Myocyte (in vitro differentiated cells): Measurements from ENCODE around the gene SCGB3A1. TPM values are rescaled to one million over a fixed set of nuclear protein-coding genes. Genes with fewer than 3 reads are reported as not detected.

Source experiments
- DNase-seq: peaks from one replicate; pipeline ENCODE4 v3.0.0-alpha.2; 2012; ENCODE audit warnings: low read depth
- polyA plus RNA-seq: library from polyadenylated mRNA; unstranded; fragments of >200 nt; gene quantifications from one replicate; pipeline ENCODE4 v1.2.1, GENCODE V29; 2012; ENCODE audit warnings: missing spikeins
- total RNA-seq: library from RNA; depleted of rRNA; stranded (reverse); fragments of >200 nt; gene quantifications from 2 replicates; pipeline ENCODE4 v1.2.3, GENCODE V29; 2014

The SCGB3A1 gene, protein sequence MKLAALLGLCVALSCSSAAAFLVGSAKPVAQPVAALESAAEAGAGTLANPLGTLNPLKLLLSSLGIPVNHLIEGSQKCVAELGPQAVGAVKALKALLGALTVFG
- total RNA-seq: not detected in 2 replicates
- not detected for polyA plus RNA-seq

DNA sequence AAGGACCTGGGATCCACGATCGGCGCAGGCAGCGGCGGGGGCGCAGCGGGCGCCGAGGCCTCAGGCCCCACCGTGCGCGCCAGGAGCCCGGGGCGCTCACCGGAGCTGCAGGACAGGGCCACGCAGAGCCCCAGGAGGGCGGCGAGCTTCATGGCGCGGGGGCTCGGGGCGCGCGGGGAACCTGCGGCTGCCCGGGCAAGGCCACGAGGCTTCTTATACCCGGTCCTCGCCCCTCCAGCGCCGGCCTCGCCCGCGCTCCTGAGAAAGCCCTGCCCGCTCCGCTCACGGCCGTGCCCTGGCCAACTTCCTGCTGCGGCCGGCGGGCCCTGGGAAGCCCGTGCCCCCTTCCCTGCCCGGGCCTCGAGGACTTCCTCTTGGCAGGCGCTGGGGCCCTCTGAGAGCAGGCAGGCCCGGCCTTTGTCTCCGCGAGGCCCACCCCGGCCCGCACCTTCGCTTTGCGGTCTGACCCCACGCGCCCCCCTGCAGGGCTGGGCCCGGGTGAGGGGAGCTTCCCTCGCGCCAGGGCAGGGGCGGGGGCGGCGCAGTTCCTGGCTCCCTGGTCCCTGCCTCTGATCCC is at the start of gene SCGB3A1:
SCGB3A1 (minus strand) TSS at position 189 of the 577 bp plus-strand sequence; CDS start at position 152, 37 bp downstream.
- no peak for DNase-seq

DNA sequence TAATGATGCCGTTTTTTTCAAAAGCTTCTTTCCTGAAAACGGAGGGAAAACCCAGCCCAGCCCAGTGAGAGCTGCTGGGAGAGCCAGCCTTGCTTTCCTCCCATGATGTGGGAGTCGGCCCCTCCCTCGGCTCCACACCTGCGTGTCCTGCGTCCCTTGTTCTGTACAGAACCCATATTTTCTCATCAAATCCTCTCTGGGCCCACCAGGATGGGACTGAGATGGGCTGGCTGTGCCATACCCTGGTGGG is 49.2 kb upstream of the SCGB3A1 start:
- no peak for DNase-seq

DNA sequence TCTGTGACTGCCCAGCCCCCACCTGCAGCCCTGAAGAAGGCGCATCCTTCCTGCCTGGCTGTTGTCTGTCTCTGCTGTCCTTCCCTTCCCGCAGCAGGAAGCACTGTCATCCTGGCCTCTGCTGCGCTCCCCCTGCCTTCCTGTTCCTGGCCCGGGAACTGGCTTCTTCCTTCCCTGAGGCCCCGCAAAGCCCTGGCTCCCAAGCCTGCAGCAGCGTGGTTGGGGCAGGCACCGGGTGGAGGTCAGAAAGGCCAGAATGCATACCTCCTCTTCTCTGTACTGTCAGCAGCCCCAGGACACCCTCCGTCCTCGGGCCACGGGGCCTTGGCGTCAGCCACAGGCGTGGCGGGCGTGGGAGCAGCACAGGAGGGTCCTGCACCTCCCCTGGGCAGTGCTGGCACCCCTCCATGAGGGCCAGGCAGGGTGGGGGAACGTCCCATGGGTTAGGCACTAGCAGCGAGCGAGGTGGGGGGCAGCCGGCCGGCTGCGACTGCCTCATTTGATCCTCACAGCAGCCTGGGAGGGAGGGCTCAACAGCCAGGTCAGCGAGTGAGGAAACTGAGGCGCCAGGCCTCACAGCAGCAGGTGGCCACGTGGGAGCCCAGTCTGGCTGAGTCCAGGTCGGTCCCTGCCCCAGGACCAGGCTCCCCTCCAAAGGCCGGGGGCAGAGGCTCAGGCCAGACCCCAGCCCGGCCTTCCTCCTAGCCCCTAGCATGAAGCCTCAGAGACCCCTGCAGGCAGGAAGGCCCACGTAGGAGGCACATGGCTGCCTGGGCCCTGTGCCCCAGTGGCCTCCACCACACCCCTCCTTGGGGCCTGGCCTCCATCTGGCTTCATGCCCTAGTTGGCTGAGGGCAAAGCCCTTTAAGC is 48.7 kb upstream of the SCGB3A1 start:
- no peak for DNase-seq

DNA sequence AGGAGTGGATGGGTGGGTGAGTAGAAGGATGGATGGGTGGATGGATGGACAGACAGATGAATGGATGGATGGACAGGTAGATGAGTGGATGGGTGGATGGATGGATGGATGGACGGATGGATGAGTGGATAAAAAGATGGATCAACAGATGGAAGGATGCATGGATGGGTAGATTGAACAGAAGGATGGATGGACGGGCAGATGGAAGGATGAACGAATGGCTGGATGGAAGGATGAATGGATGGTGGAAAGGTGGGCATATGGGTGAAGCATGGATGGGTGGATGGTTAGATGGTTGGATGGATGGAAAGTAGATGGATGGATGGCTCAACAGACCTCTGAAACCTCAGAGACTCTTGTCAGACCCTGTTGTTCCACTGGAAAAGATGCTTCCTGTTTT is 48.0 kb upstream of the SCGB3A1 start:
- no peak for DNase-seq

DNA sequence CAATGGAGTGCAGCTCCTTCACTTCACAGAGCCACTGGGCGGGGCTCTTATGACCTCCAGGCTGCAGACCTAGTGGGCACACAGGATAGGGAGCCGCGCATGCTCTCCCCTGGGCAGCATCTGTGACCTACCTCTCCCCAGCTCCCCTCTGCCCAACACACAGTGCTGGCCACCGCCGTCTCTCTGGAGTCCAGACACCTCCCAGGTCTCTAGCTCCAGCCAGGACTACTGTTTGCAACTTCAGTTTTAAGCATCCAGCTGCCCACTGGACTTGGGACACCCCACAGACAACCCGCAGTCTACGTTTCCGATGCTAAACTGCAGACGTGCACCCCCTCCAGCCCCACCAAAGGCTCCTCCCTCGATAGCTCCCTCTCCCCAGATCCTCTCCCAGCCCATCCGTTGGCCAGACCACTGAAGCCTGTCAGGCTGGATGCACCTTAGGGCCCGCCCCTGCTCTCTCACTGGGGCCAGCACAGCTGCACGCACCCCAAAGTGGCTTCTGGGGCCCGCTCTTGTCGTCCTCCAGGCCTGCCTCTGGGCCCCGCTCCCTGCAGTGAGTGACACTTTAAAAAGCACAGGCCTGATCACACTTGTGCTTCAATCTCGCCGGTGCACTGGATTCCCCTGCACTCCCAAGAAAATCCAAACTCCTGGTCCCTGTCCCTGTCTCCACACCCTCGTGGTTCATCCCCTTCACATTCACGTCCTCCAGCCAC is 46.8 kb upstream of the SCGB3A1 start:
- DNase-seq: no peak

DNA sequence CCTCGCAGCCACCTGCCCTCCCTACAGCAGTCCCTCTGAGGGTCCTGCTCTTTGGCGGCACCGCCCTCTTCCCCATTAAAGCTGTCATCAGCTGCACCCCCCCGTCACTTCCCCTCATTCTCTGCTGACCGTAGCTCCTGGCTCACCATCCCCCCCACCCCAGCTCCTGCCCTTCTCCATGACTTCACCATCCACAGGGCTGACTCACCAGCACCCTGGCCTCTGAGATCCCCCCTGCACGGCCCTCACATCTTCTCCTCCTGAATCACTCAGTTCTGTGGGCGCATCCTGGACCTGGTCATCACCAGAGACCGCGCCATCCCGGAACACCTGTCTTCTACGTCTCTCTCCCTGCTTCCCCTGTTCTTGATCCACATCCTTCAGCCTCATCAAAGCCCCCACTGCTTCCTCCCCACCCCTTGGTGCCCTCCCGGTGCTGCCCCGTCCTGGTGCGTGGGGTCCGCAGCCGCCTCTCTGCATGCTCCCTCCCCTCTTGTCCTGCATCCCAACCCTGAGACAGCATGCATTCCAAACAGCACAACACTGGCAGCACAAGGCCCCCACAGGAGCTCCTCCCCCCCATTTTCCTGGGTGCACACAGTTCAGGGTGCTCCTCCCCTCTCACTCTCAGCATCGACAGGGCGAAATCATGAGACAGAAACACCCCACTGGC is 45.2 kb upstream of the SCGB3A1 start:
- peak; percentile 48 for DNase-seq

DNA sequence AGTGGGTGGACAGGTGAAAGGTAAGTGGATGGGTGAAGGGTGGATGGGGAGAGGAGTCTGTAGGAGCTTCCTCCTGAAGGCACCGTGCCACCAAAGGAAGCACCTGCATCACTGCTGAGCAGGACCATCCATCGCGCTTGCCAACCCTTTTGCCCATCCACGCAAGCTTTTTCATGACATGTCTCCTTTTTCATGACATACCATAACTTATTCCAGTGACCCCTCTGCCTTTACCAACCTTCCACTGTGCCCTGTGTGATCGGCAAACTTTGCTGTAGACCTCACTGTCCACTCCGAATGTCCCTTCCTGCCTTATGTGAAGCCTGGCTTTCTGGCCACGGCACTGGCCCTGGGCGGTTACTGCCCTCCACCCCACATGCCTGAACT is 44.7 kb upstream of the SCGB3A1 start:
- no peak for DNase-seq

DNA sequence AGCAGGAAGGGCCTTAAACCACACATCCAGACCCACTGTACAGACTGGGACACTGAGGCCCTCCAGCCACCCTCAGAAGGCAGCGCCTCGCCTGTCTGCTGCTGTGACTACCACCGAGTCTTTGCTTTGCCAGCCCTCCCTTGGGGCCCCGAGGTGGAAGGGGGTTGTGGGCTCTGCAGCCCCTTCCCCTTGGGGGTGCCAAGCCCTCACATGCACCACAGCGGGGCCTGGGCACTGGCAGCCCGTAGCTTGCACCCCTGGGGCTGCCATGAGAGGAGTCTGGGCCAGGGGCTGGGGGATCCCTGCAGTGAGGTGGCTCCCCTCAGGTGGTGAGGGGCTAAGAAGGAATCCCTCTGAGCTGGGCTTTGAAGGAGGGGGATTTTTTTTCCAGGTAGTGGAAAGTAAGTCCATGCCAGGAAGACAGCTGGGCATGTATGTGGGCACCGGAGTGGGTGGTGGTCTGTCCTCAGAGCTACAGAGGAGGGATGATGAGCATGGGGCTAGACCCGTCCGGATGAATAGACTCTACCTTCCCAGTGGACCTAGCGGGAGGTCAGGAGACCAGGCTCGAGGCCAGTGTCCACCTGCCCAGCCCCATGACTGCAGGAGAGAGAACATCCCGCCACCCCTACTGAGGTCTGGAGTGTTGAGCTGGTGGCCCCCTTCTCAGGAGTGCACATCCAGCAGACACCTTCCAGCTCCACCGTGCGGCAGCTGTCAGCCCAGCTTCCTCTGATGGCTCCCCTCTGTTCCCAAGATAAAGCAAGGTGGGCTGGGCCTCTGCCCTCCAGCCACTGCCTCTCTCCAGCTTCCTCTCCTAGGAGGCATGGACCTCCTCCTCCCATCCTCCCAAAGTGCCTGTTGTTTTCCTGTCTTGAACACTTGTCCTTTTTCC is 42.2 kb upstream of the SCGB3A1 start:
- DNase-seq: no peak

DNA sequence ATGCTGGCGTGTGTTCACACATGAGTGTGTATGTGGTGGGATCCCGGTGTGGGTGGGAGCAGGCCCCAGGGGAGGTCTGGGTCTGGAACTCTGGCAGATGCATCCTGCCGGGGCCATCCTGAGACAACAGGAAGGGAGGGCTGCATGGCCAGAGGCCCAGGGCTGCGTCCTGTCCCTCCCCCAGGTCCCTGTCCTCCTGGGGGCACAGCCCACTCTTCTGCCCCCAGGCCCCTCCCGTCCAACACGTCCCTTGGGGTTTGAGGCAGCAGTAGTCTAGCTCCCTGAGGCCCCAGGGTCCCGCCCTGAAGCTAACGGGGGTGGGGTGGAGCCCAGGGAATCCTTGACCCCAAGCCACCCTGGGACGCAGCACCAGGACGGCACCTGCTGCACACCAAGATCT is 41.5 kb upstream of the SCGB3A1 start:
- DNase-seq: peak; percentile 48

DNA sequence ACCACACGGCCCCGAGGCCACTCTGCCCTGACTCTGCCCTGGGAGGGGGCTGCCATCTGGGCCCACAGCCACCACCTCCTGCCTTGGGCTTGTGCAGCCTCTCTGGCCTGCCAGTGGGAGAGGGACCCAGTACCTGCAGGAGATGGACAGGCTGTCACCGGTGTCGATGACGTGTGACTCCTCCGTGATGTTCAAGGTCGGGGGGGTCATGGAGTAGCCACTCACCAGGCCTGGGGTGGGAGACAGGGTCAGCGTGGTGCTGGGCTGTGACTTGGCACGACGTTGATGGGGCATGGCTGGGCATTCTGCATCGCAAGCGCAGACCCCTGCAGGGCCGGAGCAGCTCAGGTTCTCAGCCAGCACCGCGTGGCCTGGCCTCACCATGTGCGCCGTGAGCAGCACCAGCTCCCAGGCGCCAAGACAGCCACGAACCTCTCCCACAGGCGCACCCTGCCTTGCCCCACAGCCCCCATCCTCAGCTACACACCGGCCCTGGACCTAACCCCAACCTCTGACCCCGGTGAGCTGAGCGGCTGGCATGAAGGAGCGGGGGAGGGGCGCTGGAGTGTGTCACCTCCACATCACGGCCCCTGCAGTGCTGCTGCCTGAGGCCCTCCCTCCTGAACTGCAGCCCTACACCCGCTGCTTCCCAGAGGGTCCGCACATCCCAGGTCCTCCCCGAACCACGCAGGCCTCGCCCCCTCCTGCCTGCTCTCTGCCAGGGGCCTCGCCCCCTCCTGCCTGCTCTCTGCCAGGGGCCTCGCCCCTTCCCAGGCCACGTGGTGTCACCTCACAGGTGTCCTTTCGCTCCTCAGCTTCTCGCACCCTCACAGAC is 40.5 kb upstream of the SCGB3A1 start:
- DNase-seq: no peak

DNA sequence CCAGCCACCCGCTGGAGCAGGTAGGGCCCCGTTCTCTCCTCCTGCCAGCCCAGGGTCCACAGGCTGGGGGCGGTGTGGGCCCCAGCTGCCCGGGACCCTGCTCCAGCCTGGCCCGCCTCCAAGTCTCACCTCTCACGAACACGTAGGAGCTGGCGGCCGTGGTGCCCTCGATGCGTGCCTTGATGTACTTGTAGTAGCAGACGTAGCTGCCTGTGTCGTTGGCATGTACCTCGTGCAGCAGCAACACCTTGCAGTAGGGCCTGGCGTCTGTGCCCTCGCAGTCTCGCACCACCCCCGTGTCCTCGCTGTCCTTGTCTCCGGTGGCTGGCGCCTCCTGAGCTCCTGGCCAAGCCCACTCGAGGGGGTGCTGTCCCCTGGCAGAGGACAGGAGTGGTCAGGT is 39.1 kb upstream of the SCGB3A1 start:
- no peak for DNase-seq

DNA sequence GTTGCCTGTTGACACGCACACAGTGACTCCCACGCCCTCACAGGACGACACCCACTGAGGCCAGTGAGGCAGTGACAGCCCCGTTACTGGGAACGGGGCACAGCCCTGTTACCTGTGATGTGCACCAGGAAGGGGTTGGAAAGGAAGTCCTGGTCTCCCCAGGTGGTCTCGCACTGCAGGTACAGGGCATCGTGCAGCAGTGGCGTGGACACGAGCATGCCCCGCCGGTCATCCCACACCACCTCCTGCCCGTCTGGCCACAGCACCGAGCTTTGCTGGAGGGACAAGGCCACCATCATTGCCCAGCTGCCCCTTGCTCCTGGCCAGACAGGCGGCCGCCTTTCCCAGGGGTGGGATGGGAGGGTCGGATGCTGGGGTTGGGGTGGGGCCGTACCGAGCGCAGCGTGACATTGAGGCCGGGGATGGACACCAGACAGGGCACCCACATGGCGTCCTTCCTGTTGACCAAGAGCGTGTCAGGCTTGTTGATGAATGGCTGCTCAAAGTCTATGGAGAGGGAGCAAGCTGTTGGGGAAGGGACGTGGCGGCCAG is 38.6 kb upstream of the SCGB3A1 start:
- no peak for DNase-seq

DNA sequence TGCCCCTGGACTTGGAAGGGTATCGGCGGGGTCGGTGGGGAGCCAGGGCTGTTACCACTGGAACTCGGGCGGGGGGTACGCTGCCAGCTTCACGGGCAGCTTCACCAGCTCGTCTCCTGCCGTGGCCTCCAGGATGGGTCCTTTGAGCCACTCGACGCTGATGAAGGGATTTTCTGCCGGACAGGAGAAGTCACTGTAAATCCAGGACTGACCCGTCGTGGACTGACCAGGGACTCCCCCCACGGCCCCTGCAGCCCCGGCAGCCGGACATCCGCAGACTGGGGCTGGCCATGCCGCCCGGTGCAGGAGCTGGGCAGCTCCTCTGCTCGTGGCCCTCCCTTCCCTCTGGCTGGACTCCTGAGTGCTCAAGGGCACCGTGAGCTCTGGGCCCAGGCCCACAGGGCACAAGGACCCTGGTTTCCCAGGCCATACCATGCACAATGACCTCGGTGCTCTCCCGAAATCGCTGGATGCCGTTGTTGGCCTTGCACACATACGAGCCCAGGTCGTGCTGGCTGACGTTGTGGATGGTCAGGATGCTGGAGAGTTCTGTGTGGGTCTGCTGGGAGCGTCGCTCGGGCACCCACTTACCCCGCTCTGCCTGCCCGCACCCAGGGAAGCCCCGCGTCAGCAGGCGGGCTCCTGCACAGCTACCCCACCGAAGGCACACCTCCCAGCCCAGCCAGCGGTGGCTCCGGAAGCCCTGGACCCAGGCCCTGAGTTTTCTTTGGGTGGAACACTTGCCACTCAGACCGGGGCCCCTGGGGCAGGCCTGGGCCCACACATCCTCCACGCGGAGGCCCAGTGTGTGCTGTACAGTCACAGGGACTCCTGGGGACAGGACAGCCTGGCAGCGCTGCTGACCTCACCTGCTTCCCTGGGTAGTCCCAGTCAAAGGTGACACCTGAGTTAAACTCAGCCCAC is 37.8 kb upstream of the SCGB3A1 start:
- no peak for DNase-seq

DNA sequence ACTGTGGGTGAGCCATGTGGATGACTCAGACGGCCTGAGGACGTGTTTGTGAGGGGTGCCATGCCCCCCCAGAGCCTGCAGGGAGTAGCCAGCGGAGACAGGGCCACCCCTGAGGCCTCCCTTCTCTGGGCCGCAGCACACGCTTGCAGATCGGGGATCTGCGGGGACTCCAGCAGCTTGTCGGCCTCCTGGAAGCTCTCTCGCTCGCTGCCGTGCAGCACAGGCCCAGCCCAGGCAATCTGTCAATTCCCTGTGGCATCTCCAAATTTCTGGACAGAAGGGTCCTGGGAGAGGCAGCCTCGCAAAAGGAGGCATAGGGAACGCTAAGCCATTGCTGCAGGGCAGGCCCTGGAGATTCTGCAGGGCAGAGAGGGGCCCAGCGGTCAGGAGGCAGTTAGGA is 36.9 kb upstream of the SCGB3A1 start:
- no peak for DNase-seq

DNA sequence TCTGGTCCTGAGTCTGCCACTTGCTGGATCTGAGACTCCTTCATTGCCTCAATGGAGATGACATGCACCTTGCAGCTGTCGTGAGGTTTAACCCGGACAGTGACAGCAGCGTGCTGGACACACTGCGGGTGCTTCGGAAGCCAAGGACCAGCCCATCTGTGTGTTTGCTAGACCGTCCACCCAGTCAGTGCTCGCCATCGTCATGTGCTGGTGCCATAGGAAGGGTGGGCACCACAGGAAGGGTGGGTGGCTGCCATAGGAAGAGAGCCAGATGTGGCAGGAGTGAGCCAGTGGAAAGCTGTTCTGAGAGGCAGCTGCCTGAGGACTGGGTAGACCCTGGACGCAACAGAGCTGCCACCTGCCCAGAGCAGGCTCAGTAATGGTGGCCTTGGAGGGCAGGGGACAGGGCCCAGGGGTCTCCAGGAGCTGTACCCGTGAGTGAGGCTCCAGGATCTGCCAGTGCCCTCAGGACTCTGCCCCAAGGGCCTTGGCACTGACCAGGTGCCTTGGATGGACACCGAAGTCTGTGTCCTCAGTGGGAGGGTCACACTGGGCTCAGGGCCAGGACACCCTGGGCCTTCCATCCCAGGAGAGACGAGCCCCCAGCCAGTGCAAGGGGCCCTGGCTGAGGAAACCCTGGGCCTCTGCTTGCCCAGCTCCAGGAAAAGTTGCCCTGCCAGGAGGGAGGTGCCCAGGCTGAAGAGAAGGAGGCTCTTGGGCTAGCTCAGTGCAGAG is 36.3 kb upstream of the SCGB3A1 start:
- DNase-seq: peak; percentile 85

DNA sequence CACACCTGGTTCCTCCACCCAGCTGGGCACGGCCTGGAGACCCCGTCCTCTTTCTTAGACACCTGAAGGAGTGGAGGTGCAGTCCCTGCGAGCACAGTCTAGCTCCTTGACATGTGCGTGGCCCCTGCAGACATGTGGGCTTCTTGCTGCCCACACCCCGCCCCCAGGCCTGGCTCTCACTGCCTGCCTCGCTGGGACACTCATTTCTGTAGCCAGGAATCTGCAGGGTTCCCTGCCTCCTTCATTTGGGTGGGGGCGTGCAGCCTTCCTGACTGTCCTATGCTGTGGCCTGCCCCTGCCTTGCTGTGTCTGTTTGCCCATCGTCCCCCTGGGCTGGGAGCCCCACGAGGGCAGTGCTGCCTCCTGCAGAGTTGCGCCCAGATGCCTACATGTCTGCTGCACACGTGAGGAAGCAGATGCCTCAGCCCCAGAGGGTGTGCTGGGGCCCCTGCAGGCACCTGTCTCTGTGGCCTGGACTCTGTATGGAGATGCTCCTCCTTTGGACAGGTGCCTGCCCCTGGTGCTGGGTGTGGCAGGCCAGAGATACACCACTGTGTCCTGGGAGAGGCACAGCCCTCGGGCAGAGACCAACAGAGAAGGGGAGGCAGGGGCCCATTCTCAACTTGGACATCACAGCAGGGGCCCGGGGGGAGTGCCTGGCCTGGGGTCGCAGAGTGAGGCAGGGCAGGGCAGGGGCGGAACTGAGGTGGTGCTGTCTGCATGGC is 35.5 kb upstream of the SCGB3A1 start:
- DNase-seq: peak; percentile 67
